Progenitor cell of endocrine pancreas (in vitro differentiated cells): ENCODE results near the gene GSG1L. TPM values are rescaled to one million over a fixed set of nuclear protein-coding genes. Genes with fewer than 3 reads are reported as not detected.

Experiments used
- DNase-seq: peaks from one replicate; pipeline ENCODE4 v3.0.0; 2021; ENCODE audit warnings: low spot score; ENCODE audit not compliant: unreplicated experiment
- H3K27ac Mint-ChIP-seq: 2 replicates; pipeline ENCODE4 v1.8.0; 2021; ENCODE audit warnings: mild to moderate bottlenecking, moderate library complexity, mixed read lengths
- H3K27me3 Mint-ChIP-seq: 2 replicates; pipeline ENCODE4 v1.8.0; 2021; ENCODE audit warnings: mixed read lengths
- H3K36me3 Mint-ChIP-seq: 2 replicates; pipeline ENCODE4 v1.8.0; 2022; ENCODE audit warnings: mixed read lengths; ENCODE audit not compliant: insufficient read depth
- H3K4me1 Mint-ChIP-seq: 2 replicates; pipeline ENCODE4 v1.8.0; 2021; ENCODE audit warnings: low read depth, mixed read lengths
- H3K4me3 Mint-ChIP-seq: 2 replicates; pipeline ENCODE4 v1.8.0; 2021; ENCODE audit warnings: low read depth, mild to moderate bottlenecking, moderate library complexity, mixed read lengths
- H3K9me3 Mint-ChIP-seq: 2 replicates; pipeline ENCODE4 v1.8.0; 2021; ENCODE audit warnings: low read depth, mixed read lengths
- total RNA-seq: library from RNA; stranded (reverse); gene quantifications from 2 replicates; pipeline ENCODE4 v1.2.1, GENCODE V29; 2021
- TF ChIP-seq, protein P1 (sequence below): fragments of 200-600 bp; sonication (generic); IDR thresholded peaks from one replicate; pipeline ENCODE4 v1.5.0; 2021; ENCODE audit warnings: antibody characterized with exemption, mild to moderate bottlenecking; ENCODE audit not compliant: unreplicated experiment

GSG1L gene
- total RNA-seq, 1 donor from 2014 or later: 0.17 TPM

DNA sequence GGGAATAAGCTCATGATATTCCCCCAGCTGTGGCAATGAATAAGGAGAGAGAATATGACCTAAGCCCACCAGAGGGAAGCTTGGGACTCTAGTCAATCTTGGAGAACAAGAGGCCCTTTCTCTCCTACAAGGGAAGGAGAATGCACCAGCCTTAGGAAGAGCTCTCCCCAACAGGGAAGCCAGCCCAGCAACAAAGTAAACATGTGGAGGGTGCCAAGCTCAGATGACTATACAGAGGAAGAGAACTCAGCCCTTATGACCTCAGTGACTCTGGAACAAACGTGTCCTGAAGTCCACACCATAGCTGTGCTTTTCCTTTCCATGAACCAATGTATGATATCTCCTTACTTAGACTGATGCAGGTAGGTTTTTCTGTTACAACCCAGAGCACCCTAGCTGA lies 219.7 kb downstream of the GSG1L start:
- Mint-ChIP-seq H3K4me3 (no peak overlapping the region), H3K27ac (no peak overlapping the region), H3K27me3 (peaks cover 4% of the 10 kb centered on the region), H3K9me3 (peaks cover 4% of the 10 kb centered on the region), H3K4me1 (no peaks in the 10 kb centered on the region), H3K36me3 (no peaks in the 10 kb centered on the region)
- DNase-seq: no peak
- TF ChIP-seq, protein P1, sequence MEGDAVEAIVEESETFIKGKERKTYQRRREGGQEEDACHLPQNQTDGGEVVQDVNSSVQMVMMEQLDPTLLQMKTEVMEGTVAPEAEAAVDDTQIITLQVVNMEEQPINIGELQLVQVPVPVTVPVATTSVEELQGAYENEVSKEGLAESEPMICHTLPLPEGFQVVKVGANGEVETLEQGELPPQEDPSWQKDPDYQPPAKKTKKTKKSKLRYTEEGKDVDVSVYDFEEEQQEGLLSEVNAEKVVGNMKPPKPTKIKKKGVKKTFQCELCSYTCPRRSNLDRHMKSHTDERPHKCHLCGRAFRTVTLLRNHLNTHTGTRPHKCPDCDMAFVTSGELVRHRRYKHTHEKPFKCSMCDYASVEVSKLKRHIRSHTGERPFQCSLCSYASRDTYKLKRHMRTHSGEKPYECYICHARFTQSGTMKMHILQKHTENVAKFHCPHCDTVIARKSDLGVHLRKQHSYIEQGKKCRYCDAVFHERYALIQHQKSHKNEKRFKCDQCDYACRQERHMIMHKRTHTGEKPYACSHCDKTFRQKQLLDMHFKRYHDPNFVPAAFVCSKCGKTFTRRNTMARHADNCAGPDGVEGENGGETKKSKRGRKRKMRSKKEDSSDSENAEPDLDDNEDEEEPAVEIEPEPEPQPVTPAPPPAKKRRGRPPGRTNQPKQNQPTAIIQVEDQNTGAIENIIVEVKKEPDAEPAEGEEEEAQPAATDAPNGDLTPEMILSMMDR: no peak

DNA sequence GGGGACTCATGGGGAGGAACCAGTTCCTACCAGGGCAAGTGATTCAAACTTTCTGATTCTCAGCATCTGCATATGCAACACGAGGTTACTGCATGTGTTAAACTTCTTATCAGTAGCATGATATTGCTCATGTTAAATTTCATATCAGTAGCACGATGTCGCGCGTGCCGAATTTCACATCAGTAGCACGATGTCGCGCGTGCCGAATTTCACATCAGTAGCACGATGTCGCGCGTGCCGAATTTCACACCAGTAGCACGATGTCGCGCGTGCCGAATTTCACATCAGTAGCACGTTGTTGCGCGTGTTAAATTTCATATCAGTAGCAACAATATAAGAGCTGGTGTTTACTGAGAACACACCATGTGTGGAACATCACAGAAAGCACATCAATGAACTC lies 221.6 kb downstream of the GSG1L start:
- Mint-ChIP-seq H3K4me1 (no peaks in the 10 kb centered on the region), H3K4me3 (no peak overlapping the region), H3K9me3 (peaks cover 4% of the 10 kb centered on the region), H3K27ac (no peak overlapping the region), H3K36me3 (no peaks in the 10 kb centered on the region), H3K27me3 (peaks cover 4% of the 10 kb centered on the region)
- DNase-seq: no peak
- TF ChIP-seq, protein P1: no peak

DNA sequence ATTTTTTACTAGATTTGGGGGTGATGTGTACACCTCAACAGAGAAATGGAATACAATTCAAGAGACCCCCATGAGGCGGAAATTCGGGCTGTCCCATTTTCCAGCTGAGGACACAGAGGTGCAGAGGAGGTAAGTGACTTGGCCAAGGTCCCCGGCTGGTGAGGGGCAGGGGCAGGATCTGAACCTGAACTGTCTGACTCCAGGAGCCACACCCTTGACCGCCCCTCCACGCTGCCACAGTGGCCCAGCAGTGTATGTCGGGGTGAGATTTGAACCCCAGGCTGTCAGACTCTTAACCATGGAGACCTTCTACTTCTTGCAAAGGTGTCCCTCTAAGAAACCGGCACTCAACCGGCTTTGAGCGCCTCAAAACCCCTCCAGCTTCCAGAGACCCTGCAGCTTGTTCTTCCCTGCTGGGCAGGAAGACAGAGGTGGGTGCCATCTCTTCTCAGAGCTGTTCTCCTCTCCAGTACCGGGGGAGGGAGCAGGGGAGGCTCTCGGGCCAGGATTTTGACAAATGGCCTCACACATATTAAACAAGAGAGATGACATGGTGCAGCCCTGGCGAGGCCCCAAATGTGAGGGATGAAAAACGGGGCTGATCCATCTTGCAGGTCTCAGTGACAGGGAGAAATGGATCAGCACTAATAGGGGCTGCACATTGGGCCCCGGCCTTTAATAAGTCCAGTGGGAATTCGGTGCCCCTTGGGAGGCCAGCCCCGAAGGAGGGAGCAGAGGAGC lies 222.3 kb downstream of the GSG1L start:
- TF ChIP-seq, protein P1: no peak
- Mint-ChIP-seq H3K4me1 (no peaks in the 10 kb centered on the region), H3K36me3 (no peaks in the 10 kb centered on the region), H3K27me3 (peaks cover 9% of the 10 kb centered on the region), H3K4me3 (no peak overlapping the region), H3K9me3 (peaks cover 8% of the 10 kb centered on the region), H3K27ac (no peak overlapping the region)
- no peak for DNase-seq

DNA sequence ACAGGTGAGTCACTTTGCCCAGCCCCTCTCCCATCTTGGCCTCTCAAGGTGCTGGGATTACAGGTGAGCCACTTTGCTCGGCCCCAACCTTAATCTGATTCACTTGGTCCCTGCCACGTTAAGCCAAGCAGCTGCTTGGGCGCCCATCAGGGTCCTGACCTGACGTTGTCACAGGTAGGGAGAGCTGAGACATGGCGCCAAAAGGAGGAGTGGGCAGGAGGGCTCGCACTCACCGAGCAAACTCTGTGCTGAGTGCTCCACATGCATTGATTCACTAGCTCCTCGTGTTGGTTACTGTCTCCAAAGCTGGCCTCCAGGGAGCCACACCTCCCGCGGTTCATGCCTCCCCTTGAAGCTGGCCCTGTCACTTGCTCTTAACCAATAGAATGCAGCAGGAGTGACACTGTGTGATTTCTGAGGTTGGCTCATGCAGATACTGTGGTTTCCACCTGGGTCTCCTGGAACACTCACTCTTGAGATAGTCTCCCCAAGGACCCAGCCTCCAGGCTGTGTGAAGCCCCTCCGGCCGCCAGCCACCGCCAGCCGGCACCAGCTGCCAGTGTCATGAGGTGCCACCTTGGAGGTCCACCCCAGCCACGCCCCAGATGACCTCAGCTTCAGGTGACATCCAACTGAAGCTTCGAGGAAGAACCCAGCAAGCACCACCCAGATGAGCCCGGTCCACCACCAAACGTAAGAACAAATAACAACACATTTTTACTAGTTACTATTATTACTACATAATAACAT lies 223.0 kb downstream of the GSG1L start:
- no peak overlapping the region for H3K27ac Mint-ChIP-seq
- TF ChIP-seq, protein P1: no peak
- no peak for DNase-seq
- no peaks in the 10 kb centered on the region for H3K36me3 Mint-ChIP-seq
- no peak overlapping the region for H3K4me3 Mint-ChIP-seq
- peaks cover 5% of the 10 kb centered on the region for H3K9me3 Mint-ChIP-seq
- H3K4me1 Mint-ChIP-seq: no peaks in the 10 kb centered on the region
- H3K27me3 Mint-ChIP-seq: peaks cover 10% of the 10 kb centered on the region

DNA sequence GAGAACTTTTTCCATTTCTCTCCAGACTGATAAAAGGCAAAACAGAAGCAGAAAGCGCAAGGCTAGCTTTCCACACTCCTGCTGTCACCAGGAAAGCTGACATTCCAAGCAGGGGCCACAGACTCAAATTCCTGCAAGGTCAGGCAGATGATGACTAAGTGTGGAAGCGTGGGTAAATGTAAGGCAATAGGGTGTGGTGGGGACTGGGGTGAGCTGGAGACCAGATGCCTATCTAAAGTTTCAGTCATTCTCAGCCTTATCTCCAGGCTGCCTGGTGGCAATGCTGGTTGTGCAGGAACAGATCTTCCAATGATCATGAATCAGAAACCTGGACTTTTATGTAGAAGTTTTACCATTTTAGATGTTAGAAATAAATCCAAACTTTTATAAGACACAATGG lies 224.1 kb downstream of the GSG1L start:
- H3K4me3 Mint-ChIP-seq: no peak overlapping the region
- H3K36me3 Mint-ChIP-seq: no peaks in the 10 kb centered on the region
- H3K4me1 Mint-ChIP-seq: no peaks in the 10 kb centered on the region
- TF ChIP-seq, protein P1: no peak
- H3K27me3 Mint-ChIP-seq: peaks cover 17% of the 10 kb centered on the region
- peaks cover 5% of the 10 kb centered on the region for H3K9me3 Mint-ChIP-seq
- H3K27ac Mint-ChIP-seq: no peak overlapping the region
- no peak for DNase-seq
